Activated naive CD8-positive, alpha-beta T cell (primary cell): ENCODE measurements around the gene PSG11.
"Not testable (repeated sequence)": the region's sequence is repeated elsewhere in the genome, so short reads cannot be mapped to it uniquely, and the experiment has no call there.

Experiments
- H3K27ac Mint-ChIP-seq: one replicate; pipeline ENCODE4 v1.8.0; 2021; ENCODE audit warnings: mixed read lengths
- H3K27me3 Mint-ChIP-seq: one replicate; pipeline ENCODE4 v1.8.0; 2021; ENCODE audit warnings: mixed read lengths
- H3K36me3 Mint-ChIP-seq: one replicate; pipeline ENCODE4 v1.8.0; 2021; ENCODE audit warnings: mixed read lengths
- H3K4me1 Mint-ChIP-seq: one replicate; pipeline ENCODE4 v1.8.0; 2021; ENCODE audit warnings: low read depth, mixed read lengths
- H3K4me3 Mint-ChIP-seq: one replicate; pipeline ENCODE4 v1.8.0; 2021; ENCODE audit warnings: mild to moderate bottlenecking, mixed read lengths
- H3K9me3 Mint-ChIP-seq: one replicate; pipeline ENCODE4 v1.8.0; 2021; ENCODE audit warnings: low read depth, mixed read lengths

Gene PSG11

GRCh38 chr19:43026369-43026768, at the start of gene PSG11:
Gene PSG11 (minus strand): TSS chr19:43026469. CDS start chr19:43026372, 97 bp downstream.
- H3K27ac Mint-ChIP-seq, H3K9me3 Mint-ChIP-seq, H3K4me3 Mint-ChIP-seq, H3K4me1 Mint-ChIP-seq, H3K36me3 Mint-ChIP-seq: not testable (repeated sequence)
- H3K27me3 Mint-ChIP-seq = peaks cover 13% of the 10 kb centered on the region

- H3K27ac Mint-ChIP-seq, H3K9me3 Mint-ChIP-seq, H3K36me3 Mint-ChIP-seq, H3K4me3 Mint-ChIP-seq, H3K4me1 Mint-ChIP-seq: not testable (repeated sequence)
- H3K27me3 Mint-ChIP-seq = peaks cover 26% of the 10 kb centered on the region
These were observed 36.1 kb upstream of the PSG11 start for GRCh38 chr19:43062418-43062817.

GRCh38 chr19:43061326-43061725, 35.1 kb upstream of the PSG11 start:
- peaks cover 25% of the 10 kb centered on the region for H3K27me3 Mint-ChIP-seq
- H3K4me1 Mint-ChIP-seq, H3K36me3 Mint-ChIP-seq, H3K27ac Mint-ChIP-seq, H3K4me3 Mint-ChIP-seq: not testable (repeated sequence)
- peaks cover 14% of the 10 kb centered on the region for H3K9me3 Mint-ChIP-seq

- Mint-ChIP-seq H3K9me3 (peaks cover 17% of the 10 kb centered on the region), H3K27me3 (peaks cover 19% of the 10 kb centered on the region)
- not testable (repeated sequence) for H3K27ac Mint-ChIP-seq, H3K4me1 Mint-ChIP-seq, H3K4me3 Mint-ChIP-seq, H3K36me3 Mint-ChIP-seq
These were observed 34.0 kb upstream of the PSG11 start for GRCh38 chr19:43060254-43060653.

- H3K4me1 Mint-ChIP-seq, H3K36me3 Mint-ChIP-seq, H3K27ac Mint-ChIP-seq, H3K4me3 Mint-ChIP-seq: not testable (repeated sequence)
- peaks cover 17% of the 10 kb centered on the region for H3K9me3 Mint-ChIP-seq
- H3K27me3 Mint-ChIP-seq = peaks cover 19% of the 10 kb centered on the region
These were observed 33.2 kb upstream of the PSG11 start for GRCh38 chr19:43059482-43059881.

GRCh38 chr19:43058440-43058839, 32.2 kb upstream of the PSG11 start:
- H3K4me3 Mint-ChIP-seq, H3K4me1 Mint-ChIP-seq, H3K36me3 Mint-ChIP-seq, H3K27ac Mint-ChIP-seq: not testable (repeated sequence)
- peaks cover 21% of the 10 kb centered on the region for H3K27me3 Mint-ChIP-seq
- peaks cover 21% of the 10 kb centered on the region for H3K9me3 Mint-ChIP-seq

- not testable (repeated sequence) for H3K9me3 Mint-ChIP-seq, H3K4me1 Mint-ChIP-seq, H3K4me3 Mint-ChIP-seq, H3K27me3 Mint-ChIP-seq, H3K36me3 Mint-ChIP-seq, H3K27ac Mint-ChIP-seq
These were observed 21.7 kb upstream of the PSG11 start for GRCh38 chr19:43047966-43048365.

GRCh38 chr19:43046578-43046977, 20.3 kb upstream of the PSG11 start:
- H3K27ac Mint-ChIP-seq, H3K4me1 Mint-ChIP-seq, H3K9me3 Mint-ChIP-seq, H3K27me3 Mint-ChIP-seq, H3K4me3 Mint-ChIP-seq, H3K36me3 Mint-ChIP-seq: not testable (repeated sequence)

GRCh38 chr19:43043492-43044180, 17.4 kb upstream of the PSG11 start:
- H3K36me3 Mint-ChIP-seq, H3K4me1 Mint-ChIP-seq, H3K27me3 Mint-ChIP-seq, H3K9me3 Mint-ChIP-seq, H3K27ac Mint-ChIP-seq, H3K4me3 Mint-ChIP-seq: not testable (repeated sequence)

- not testable (repeated sequence) for H3K27ac Mint-ChIP-seq, H3K4me1 Mint-ChIP-seq, H3K9me3 Mint-ChIP-seq, H3K4me3 Mint-ChIP-seq, H3K36me3 Mint-ChIP-seq
- peaks cover 26% of the 10 kb centered on the region for H3K27me3 Mint-ChIP-seq
These were observed 5.4 kb upstream of the PSG11 start for GRCh38 chr19:43031645-43032044.

- no peak overlapping the region for H3K4me3 Mint-ChIP-seq
- peaks cover 18% of the 10 kb centered on the region for H3K27me3 Mint-ChIP-seq
- H3K36me3 Mint-ChIP-seq = no peaks in the 10 kb centered on the region
- H3K4me1 Mint-ChIP-seq = no peaks in the 10 kb centered on the region
- H3K27ac Mint-ChIP-seq = no peak overlapping the region
- H3K9me3 Mint-ChIP-seq = no peaks in the 10 kb centered on the region
These were observed 2.6 kb upstream of the PSG11 start for GRCh38 chr19:43028866-43029265.

- not testable (repeated sequence) for H3K4me3 Mint-ChIP-seq, H3K9me3 Mint-ChIP-seq
- peaks cover 18% of the 10 kb centered on the region for H3K27me3 Mint-ChIP-seq
These were observed 1.7 kb upstream of the PSG11 start for GRCh38 chr19:43027985-43028384.

GRCh38 chr19:43027061-43027460, 792 bp upstream of the PSG11 start:
- not testable (repeated sequence) for H3K4me3 Mint-ChIP-seq, H3K27ac Mint-ChIP-seq, H3K36me3 Mint-ChIP-seq, H3K4me1 Mint-ChIP-seq, H3K9me3 Mint-ChIP-seq
- H3K27me3 Mint-ChIP-seq = peaks cover 15% of the 10 kb centered on the region

More at GRCh38 chr19:43027985-43028384, 1.7 kb upstream of the PSG11 start:
- not testable (repeated sequence) for H3K4me1 Mint-ChIP-seq, H3K27ac Mint-ChIP-seq, H3K36me3 Mint-ChIP-seq

- not testable (repeated sequence) for H3K4me1 Mint-ChIP-seq, H3K4me3 Mint-ChIP-seq, H3K27ac Mint-ChIP-seq, H3K9me3 Mint-ChIP-seq, H3K27me3 Mint-ChIP-seq, H3K36me3 Mint-ChIP-seq
These were observed 4.2 kb downstream of the PSG11 start for GRCh38 chr19:43022098-43022497.

- not testable (repeated sequence) for H3K4me1 Mint-ChIP-seq, H3K27me3 Mint-ChIP-seq, H3K27ac Mint-ChIP-seq, H3K4me3 Mint-ChIP-seq, H3K36me3 Mint-ChIP-seq, H3K9me3 Mint-ChIP-seq
These were observed 4.6 kb downstream of the PSG11 start for GRCh38 chr19:43021629-43022028.

GRCh38 chr19:43019588-43019987, 6.7 kb downstream of the PSG11 start:
- H3K4me1 Mint-ChIP-seq, H3K4me3 Mint-ChIP-seq, H3K36me3 Mint-ChIP-seq, H3K9me3 Mint-ChIP-seq, H3K27ac Mint-ChIP-seq, H3K27me3 Mint-ChIP-seq: not testable (repeated sequence)
